Prostate gland (tissue), 2 donors: Measurements from ENCODE around the gene VAMP7. TPM values are rescaled to one million over a fixed set of nuclear protein-coding genes. Genes with fewer than 3 reads are reported as not detected.

Experiments used
- DNase-seq: peaks from one replicate; pipeline ENCODE4 v3.0.0-alpha.2; 2019; ENCODE audit warnings: low spot score
- H3K27ac ChIP-seq, 2 donors: fragments of 200-600 bp; sonication (generic); 2 replicates each; pipeline ENCODE4 v1.5.1; 2017 to 2019
- H3K27me3 ChIP-seq: fragments of 200-600 bp; sonication (generic); replicated peaks from 2 replicates; pipeline ENCODE4 v1.5.1; 2019; ENCODE audit not compliant: insufficient read depth
- H3K36me3 ChIP-seq, 2 donors: fragments of 200-600 bp; sonication (generic); 1 replicate in 1 of 2; 2 replicates in 1 of 2; pipeline versions ENCODE4 v1.5.1 to v1.8.1; 2017 to 2019
- H3K4me1 ChIP-seq: fragments of 200-600 bp; sonication (generic); replicated peaks from 2 replicates; pipeline ENCODE4 v1.5.1; 2019
- H3K4me3 ChIP-seq, 2 donors: fragments of 200-600 bp; sonication (generic); 2 replicates each; pipeline ENCODE4 v1.5.1; 2017 to 2019
- H3K9me3 ChIP-seq: fragments of 200-600 bp; sonication (generic); 2 replicates; pipeline ENCODE4 v1.5.1; 2017
- POLR2A ChIP-seq: fragments of 450-650 bp; IDR thresholded peaks from one replicate; pipeline ENCODE4 v1.6.1; 2016; ENCODE audit warnings: antibody characterized with exemption, mild to moderate bottlenecking
- POLR2AphosphoS5 ChIP-seq: sonication (generic); formaldehyde crosslinking; IDR thresholded peaks from one replicate; pipeline ENCODE4 v1.6.1; 2017; ENCODE audit warnings: antibody characterized with exemption
- WGBS: methylation state at CpG from one replicate; pipeline ENCODE4 v1.1.5; 2018; 5-methylcytosine and 5-hydroxymethylcytosine counted together
- intact Hi-C: fragments of 100-400 bp; cut with DNase I; formaldehyde crosslinking; loops from one replicate; pipeline ENCODE4 v1.14.2; 2022
- total RNA-seq, 2 donors: library from RNA; depleted of rRNA; stranded (reverse); fragments of >200 nt; gene quantifications; one replicate each; pipeline ENCODE4 v1.1.0, GENCODE V29; 2016
- TF ChIP-seq, protein P1 (sequence below), 4 experiments: fragments of 200-600 bp in 2 of 4; fragments of 450-650 bp in 2 of 4; sonication (generic) in 2 of 4; IDR thresholded peaks; 1 replicate in 3 of 4; 2 replicates in 1 of 4; pipeline ENCODE4 v1.5.1; 2016 to 2019; ENCODE audit warnings: antibody characterized with exemption in 4 of 4, mild to moderate bottlenecking in 2 of 4, moderate library complexity in 2 of 4

VAMP7 gene
- total RNA-seq, 2 donors from 2014 or later = 31.6 to 37.5 TPM

DNA sequence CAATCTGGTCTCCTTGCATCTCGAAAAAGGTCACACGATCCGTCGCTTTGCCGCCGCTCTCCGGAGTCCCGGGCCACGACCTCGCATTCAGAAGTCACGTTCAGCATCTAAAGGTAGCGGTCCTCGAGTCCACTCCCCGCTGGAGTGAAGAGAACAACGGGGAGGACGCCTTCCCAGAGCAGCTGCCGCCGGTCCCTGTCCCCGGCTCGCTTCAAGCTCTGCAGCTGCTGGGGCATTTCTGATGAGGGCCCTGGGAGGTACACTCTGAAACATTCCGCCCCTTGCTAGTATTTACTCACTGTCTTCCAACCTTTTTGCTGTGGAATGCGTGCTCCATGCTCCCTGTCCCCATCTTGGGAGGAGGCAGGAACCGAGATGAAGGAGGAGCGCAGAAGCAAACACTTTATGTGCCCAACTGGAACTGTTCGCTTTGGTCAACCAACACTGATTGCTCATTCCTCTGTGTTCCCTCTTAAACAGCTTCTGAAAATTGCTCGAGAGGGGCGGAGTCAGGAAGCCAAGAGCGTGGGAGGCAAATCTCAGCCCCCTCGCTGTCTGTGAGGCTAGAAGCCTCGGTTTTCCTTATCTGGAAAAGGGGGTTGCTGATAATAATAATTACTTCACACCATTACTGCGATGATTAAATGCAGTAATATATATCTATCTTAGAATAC lies 6.4 kb upstream of the VAMP7 start:
- Histone ChIP-seq H3K4me3 (no peak overlapping the region), H3K27ac (no peak overlapping the region), H3K27me3 (no peaks in the 10 kb centered on the region), H3K4me1 (no peaks in the 10 kb centered on the region), H3K9me3 (no peaks in the 10 kb centered on the region), H3K36me3 (no peaks in the 10 kb centered on the region)
- TF ChIP-seq POLR2AphosphoS5 (no peak), POLR2A (no peak)
- TF ChIP-seq, protein P1, sequence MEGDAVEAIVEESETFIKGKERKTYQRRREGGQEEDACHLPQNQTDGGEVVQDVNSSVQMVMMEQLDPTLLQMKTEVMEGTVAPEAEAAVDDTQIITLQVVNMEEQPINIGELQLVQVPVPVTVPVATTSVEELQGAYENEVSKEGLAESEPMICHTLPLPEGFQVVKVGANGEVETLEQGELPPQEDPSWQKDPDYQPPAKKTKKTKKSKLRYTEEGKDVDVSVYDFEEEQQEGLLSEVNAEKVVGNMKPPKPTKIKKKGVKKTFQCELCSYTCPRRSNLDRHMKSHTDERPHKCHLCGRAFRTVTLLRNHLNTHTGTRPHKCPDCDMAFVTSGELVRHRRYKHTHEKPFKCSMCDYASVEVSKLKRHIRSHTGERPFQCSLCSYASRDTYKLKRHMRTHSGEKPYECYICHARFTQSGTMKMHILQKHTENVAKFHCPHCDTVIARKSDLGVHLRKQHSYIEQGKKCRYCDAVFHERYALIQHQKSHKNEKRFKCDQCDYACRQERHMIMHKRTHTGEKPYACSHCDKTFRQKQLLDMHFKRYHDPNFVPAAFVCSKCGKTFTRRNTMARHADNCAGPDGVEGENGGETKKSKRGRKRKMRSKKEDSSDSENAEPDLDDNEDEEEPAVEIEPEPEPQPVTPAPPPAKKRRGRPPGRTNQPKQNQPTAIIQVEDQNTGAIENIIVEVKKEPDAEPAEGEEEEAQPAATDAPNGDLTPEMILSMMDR (IDR thresholded peaks at IDR 0.05) = no peak
- DNase-seq = no peak
- intact Hi-C loops = no loop called here
- 29% methylated on average over 31 of the region's 31 CpGs for WGBS

- Histone ChIP-seq H3K27me3 (no peaks in the 10 kb centered on the region), H3K4me3 (no peak overlapping the region), H3K9me3 (no peaks in the 10 kb centered on the region), H3K4me1 (no peaks in the 10 kb centered on the region), H3K27ac (no peak overlapping the region), H3K36me3 (no peaks in the 10 kb centered on the region)
- intact Hi-C loops = no loop called here
- no peak for DNase-seq
- TF ChIP-seq, protein P1 (IDR thresholded peaks at IDR 0.05) = no peak
- TF ChIP-seq POLR2AphosphoS5 (no peak), POLR2A (no peak)
- 55% methylated on average over 3 of the region's 3 CpGs for WGBS
These were observed 4.4 kb upstream of the VAMP7 start for GRCh38 chrX:155876704-155877103.

DNA sequence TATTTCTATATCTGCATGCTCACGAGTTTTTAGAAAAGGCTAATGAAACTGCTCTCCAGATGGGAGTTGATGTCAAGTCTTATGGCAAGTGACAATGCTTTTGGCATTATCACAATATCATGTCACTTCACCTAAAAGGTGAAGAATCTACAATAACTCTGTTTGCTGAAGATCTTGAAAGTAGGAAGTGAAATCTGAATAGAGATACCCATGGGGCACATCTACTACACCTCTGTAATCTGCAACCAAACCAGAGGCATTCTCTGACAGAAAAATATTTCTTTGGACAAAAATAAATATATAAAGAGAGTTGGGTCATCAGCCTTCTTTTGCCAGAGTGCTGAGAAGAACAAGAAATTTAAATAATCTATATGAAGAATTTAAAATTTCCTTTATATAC lies 3.9 kb upstream of the VAMP7 start:
- Histone ChIP-seq H3K4me3 (no peak overlapping the region), H3K27me3 (no peaks in the 10 kb centered on the region), H3K36me3 (no peaks in the 10 kb centered on the region), H3K4me1 (no peaks in the 10 kb centered on the region), H3K9me3 (no peaks in the 10 kb centered on the region), H3K27ac (no peak overlapping the region)
- 24% methylated on average over 1 of the region's 1 CpG for WGBS
- intact Hi-C loops = no loop called here
- TF ChIP-seq POLR2AphosphoS5 (no peak), POLR2A (no peak)
- TF ChIP-seq, protein P1 (IDR thresholded peaks at IDR 0.05) = no peak
- no peak for DNase-seq

- Histone ChIP-seq H3K4me3 (peak overlapping the region; percentile 50 to 59), H3K27ac (peak overlapping the region; percentile 59 to 70), H3K4me1 (no peaks in the 10 kb centered on the region), H3K27me3 (no peaks in the 10 kb centered on the region), H3K36me3 (no peaks in the 10 kb centered on the region), H3K9me3 (no peaks in the 10 kb centered on the region)
- TF ChIP-seq POLR2AphosphoS5 (no peak), POLR2A (no peak)
- TF ChIP-seq, protein P1 (IDR thresholded peaks at IDR 0.05) = no peak
- no peak for DNase-seq
- 27% methylated on average over 13 of the region's 13 CpGs for WGBS
- intact Hi-C loops = no loop called here
These were observed 473 bp upstream of the VAMP7 start for GRCh38 chrX:155880586-155881157.

GRCh38 chrX:155886409-155886808 lies 5.3 kb downstream of the VAMP7 start:
- no peak overlapping the region for H3K4me3 ChIP-seq
- no peaks in the 10 kb centered on the region for H3K36me3 ChIP-seq
- intact Hi-C loops = no loop called here
- no peaks in the 10 kb centered on the region for H3K27me3 ChIP-seq
- H3K4me1 ChIP-seq = no peaks in the 10 kb centered on the region
- no peak overlapping the region for H3K27ac ChIP-seq
- 72% methylated on average over 2 of the region's 2 CpGs for WGBS
- no peaks in the 10 kb centered on the region for H3K9me3 ChIP-seq
- TF ChIP-seq POLR2A (no peak), POLR2AphosphoS5 (no peak)
- TF ChIP-seq, protein P1 (IDR thresholded peaks at IDR 0.05) = no peak
- DNase-seq = no peak
